ENCODE results near the gene MAN1C1. TPM values are rescaled to one million over a fixed set of nuclear protein-coding genes. Genes with fewer than 3 reads are reported as not detected.

MAN1C1 gene
- total RNA-seq, 2 donors from 2014 or later, result 8.8 to 15.3 TPM

- H3K27ac Mint-ChIP-seq, result peak overlapping the region; percentile 64 to 84
- DNase-seq (ENCODE audit: low spot score in 2 of 2) (no peak), ATAC-seq (no peak)
- peaks cover 0 to 16% of the 10 kb centered on the region in 2 donors for H3K36me3 Mint-ChIP-seq
- no peaks in the 10 kb centered on the region for H3K9me3 Mint-ChIP-seq
Measured at GRCh38 chr1:25800703-25801377, 184.2 kb downstream of the MAN1C1 start.

- Mint-ChIP-seq H3K27ac (no peak overlapping the region), H3K36me3 (peaks cover 0 to 16% of the 10 kb centered on the region in 2 donors), H3K9me3 (no peaks in the 10 kb centered on the region)
- ATAC-seq (peak; percentile 47 to 51), DNase-seq (ENCODE audit: low spot score in 2 of 2) (no peak)
Measured at GRCh38 chr1:25802915-25803314, 186.3 kb downstream of the MAN1C1 start.

GRCh38 chr1:25803368-25803767 is 186.8 kb downstream of the MAN1C1 start:
- Mint-ChIP-seq H3K27ac (no peak overlapping the region), H3K9me3 (no peaks in the 10 kb centered on the region)
- ATAC-seq, result no peak

GRCh38 chr1:25804244-25804963 is 187.8 kb downstream of the MAN1C1 start:
- DNase-seq (ENCODE audit: low spot score in 2 of 2), result no peak
- ATAC-seq, result peak; percentile 61 to 63
- Mint-ChIP-seq H3K27ac (peak overlapping the region; percentile 22 to 55), H3K36me3 (peaks cover 0 to 16% of the 10 kb centered on the region in 2 donors), H3K9me3 (no peaks in the 10 kb centered on the region)

More at GRCh38 chr1:25803368-25803767, 186.8 kb downstream of the MAN1C1 start:
- peaks cover 0 to 16% of the 10 kb centered on the region in 2 donors for H3K36me3 Mint-ChIP-seq
- no peak for DNase-seq (ENCODE audit: low spot score in 2 of 2)

GRCh38 chr1:25804964-25805862 is 188.6 kb downstream of the MAN1C1 start:
- peak overlapping the region; percentile 22 to 55 for H3K27ac Mint-ChIP-seq
- peaks cover 0 to 16% of the 10 kb centered on the region in 2 donors for H3K36me3 Mint-ChIP-seq
- H3K9me3 Mint-ChIP-seq, result no peaks in the 10 kb centered on the region
- DNase-seq (ENCODE audit: low spot score in 2 of 2) (no peak), ATAC-seq (peak in 1 of 2 donors; percentile 16)

DNA sequence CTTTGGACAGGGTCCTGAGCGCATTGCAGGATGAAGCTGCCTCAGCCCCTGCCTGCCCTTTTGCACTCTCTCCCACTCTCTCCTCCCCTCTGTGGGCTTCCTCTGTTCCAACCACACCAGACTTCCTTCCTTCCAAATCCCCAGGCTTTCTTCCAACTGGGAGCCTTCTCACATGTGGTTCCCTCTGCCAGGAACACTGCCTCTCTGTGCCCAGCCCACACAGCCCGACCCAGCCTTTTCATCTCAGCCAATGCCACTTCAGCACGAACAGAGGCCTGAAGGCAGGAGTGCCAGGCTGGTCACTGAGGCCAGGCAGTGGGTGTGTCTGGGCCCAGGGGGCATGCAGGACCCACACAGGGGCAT is 189.3 kb downstream of the MAN1C1 start:
- peak overlapping the region in 1 of 2 donors; percentile 26 for H3K27ac Mint-ChIP-seq
- no peak for DNase-seq (ENCODE audit: low spot score in 2 of 2)
- peaks cover 0 to 12% of the 10 kb centered on the region in 2 donors for H3K36me3 Mint-ChIP-seq
- H3K9me3 Mint-ChIP-seq, result no peaks in the 10 kb centered on the region
- no peak for ATAC-seq

- H3K36me3 Mint-ChIP-seq, result peaks cover 0 to 6% of the 10 kb centered on the region in 2 donors
- H3K27ac Mint-ChIP-seq, result peak overlapping the region; percentile 26 to 50
- no peak for ATAC-seq
- DNase-seq (ENCODE audit: low spot score in 2 of 2), result no peak
- no peaks in the 10 kb centered on the region for H3K9me3 Mint-ChIP-seq
Measured at GRCh38 chr1:25806418-25806817, 189.8 kb downstream of the MAN1C1 start.

GRCh38 chr1:25807480-25808390 is 191.1 kb downstream of the MAN1C1 start:
- no peak for DNase-seq (ENCODE audit: low spot score in 2 of 2)
- H3K9me3 Mint-ChIP-seq, result no peaks in the 10 kb centered on the region
- no peak overlapping the region for H3K27ac Mint-ChIP-seq
- no peaks in the 10 kb centered on the region for H3K36me3 Mint-ChIP-seq
- ATAC-seq, result no peak

- no peak for ATAC-seq
- H3K36me3 Mint-ChIP-seq, result no peaks in the 10 kb centered on the region
- H3K27ac Mint-ChIP-seq, result no peak overlapping the region
Measured at GRCh38 chr1:25808481-25809244, 192.1 kb downstream of the MAN1C1 start.

GRCh38 chr1:25809283-25809926 is 192.8 kb downstream of the MAN1C1 start:
- no peak for DNase-seq (ENCODE audit: low spot score in 2 of 2)
- peak overlapping the region in 1 of 2 donors; percentile 74 for H3K27ac Mint-ChIP-seq
- H3K9me3 Mint-ChIP-seq, result no peaks in the 10 kb centered on the region
- no peaks in the 10 kb centered on the region for H3K36me3 Mint-ChIP-seq
- ATAC-seq, result no peak

More at GRCh38 chr1:25808481-25809244, 192.1 kb downstream of the MAN1C1 start:
- DNase-seq (ENCODE audit: low spot score in 2 of 2), result no peak
- H3K9me3 Mint-ChIP-seq, result no peaks in the 10 kb centered on the region

- no peaks in the 10 kb centered on the region for H3K9me3 Mint-ChIP-seq
- peak overlapping the region; percentile 72 to 74 for H3K27ac Mint-ChIP-seq
- no peak for DNase-seq (ENCODE audit: low spot score in 2 of 2)
- no peaks in the 10 kb centered on the region for H3K36me3 Mint-ChIP-seq
- peak in 1 of 2 donors; percentile 3 for ATAC-seq
Measured at GRCh38 chr1:25809929-25810328, 193.3 kb downstream of the MAN1C1 start.

DNA sequence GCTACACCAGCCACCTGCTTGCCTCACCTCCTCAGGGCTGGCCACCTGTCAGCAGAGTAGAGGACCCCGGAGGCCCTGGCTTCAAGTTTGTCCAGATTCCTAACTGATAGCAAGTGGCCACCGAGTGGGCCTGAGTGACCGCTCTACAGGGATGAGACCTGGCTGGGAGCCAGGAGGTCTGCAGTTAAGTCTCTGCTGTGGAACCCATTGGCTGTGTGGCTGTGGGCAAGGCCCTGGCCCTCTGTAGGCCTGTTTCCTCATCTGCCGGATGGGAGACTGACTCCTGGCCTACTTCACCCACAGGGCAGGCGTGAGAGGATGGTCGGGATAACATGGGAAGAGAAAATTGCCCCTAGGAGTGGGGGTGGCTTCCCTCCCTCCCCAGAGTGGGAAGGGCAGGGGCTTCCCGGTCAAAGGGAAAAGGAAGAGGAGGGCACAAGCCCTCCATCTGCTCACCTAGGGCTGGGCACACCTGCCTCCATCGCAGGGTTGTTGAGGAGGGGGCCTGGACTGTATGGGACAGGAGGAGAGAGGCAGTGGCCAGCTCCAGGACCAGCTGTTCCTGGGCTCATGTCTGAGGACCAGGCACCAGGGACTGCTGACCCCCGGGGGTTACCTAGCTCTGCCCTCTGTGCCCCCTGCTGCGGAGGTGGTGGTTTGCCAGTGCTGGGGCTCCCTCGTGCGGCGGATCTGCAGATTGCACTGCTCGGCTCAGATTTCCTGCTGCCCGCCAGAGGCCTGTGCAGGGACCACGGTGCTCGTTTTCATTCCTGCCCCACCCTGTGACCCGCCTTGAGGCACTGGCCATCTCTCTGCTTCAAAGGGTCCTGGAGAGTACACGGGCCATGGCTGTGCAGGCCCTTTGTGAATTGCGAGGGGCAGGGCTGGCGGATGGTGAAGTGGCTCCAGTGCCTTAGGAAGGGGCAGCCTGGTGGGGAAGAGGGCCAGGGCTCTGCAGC is 194.0 kb downstream of the MAN1C1 start:
- no peaks in the 10 kb centered on the region for H3K36me3 Mint-ChIP-seq
- ATAC-seq (peak; percentile 82 to 83), DNase-seq (ENCODE audit: low spot score in 2 of 2) (peak; percentile 77 to 91)
- H3K9me3 Mint-ChIP-seq, result no peaks in the 10 kb centered on the region
- H3K27ac Mint-ChIP-seq, result peak overlapping the region; percentile 72 to 74

DNA sequence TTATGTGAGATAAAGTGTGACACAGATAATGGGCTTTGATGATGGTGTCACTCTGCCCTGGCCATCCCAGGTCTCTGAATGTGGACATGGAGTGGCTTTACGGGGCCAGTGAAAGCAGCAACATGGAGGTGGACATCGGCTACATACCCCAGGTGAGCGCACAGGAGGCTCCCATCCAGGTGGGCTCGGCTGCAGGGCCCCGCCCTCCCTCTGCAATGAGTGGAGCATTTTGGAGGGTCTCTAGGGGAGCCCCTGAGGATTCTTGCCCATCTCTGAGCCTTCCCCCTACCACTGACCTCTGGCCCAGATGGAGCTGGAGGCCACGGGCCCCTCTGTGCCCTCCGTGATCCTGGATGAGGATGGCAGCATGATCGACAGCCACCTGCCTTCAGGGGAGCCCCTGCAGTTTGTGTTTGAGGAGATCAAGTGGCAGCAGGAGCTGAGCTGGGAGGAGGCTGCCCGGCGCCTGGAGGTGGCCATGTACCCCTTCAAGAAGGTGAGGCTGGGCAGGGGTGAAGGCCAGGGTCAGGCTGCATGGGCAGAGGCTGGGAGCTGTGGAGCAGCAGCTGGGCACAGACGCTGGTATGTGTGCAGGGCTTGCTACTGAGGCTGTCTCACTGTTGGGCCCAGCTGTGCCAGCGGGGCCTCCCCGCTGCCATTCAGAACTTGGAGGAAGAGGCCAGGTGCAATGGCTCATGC is 194.9 kb downstream of the MAN1C1 start:
- ATAC-seq, result no peak
- no peak for DNase-seq (ENCODE audit: low spot score in 2 of 2)
- no peaks in the 10 kb centered on the region for H3K36me3 Mint-ChIP-seq
- peak overlapping the region in 1 of 2 donors; percentile 74 for H3K27ac Mint-ChIP-seq
- H3K9me3 Mint-ChIP-seq, result no peaks in the 10 kb centered on the region

Data from activated naive CD4-positive, alpha-beta T cell treated with anti-CD3 and anti-CD28 coated beads, Interleukin-2, amount 50 U/mL, for 72 hours (primary cell).